Measurements from ENCODE around the gene FGF8. TPM values are rescaled to one million over a fixed set of nuclear protein-coding genes. Genes with fewer than 3 reads are reported as not detected.

The FGF8 gene
- total and polyA plus RNA-seq, 2 donors (not counting 3 experiments of a cell fraction or from before 2014, with no cell fraction given): 0.44 TPM; not detected in 1

- intact Hi-C loops (cut with micrococcal nuclease): no loop called here
- TF ChIP-seq EZH2 (IDR thresholded peaks at IDR 0.05; ENCODE audit: borderline replicate concordance, low read depth, low read length, severe bottlenecking) (no peak), POLR2AphosphoS5 (IDR thresholded peaks at IDR 0.05; ENCODE audit: insufficient read depth, low read depth, low read length) (no peak), CTCF (IDR thresholded peaks at IDR 0.05; ENCODE audit: extremely low read depth in 1 of 2, insufficient read depth in 1 of 2, low read depth in 1 of 2, low read length in 2 of 2) (no peak), FOS (IDR thresholded peaks at IDR 0.05; ENCODE audit: borderline replicate concordance, insufficient read depth, low read length) (no peak), POLR2A (IDR thresholded peaks at IDR 0.05; ENCODE audit: low read depth, low read length) (no peak), GATA2 (IDR thresholded peaks at IDR 0.05; ENCODE audit: insufficient read depth, insufficient read length, low read depth, low read length) (no peak), JUN (IDR thresholded peaks at IDR 0.05; ENCODE audit: borderline replicate concordance, insufficient read depth, insufficient read length, low read depth) (no peak), MAX (IDR thresholded peaks at IDR 0.05; ENCODE audit: insufficient read depth, insufficient read length) (no peak), MYC (IDR thresholded peaks at IDR 0.05; ENCODE audit: low read depth, low read length) (no peak)
- peaks cover 45% of the 10 kb centered on the region for H3K79me2 ChIP-seq (ENCODE audit: control insufficient read depth, insufficient read depth, low read length)
- H3K4me1 ChIP-seq (ENCODE audit: control insufficient read depth, extremely low read depth, insufficient read depth, low read length): no peaks in the 10 kb centered on the region
- peaks cover 2% of the 10 kb centered on the region for H3K9me1 ChIP-seq (replicated peaks; ENCODE audit: control insufficient read depth, extremely low read depth, insufficient read depth, low read length)
- H3K4me3 ChIP-seq (replicated peaks in 1 of 3; ENCODE audit: insufficient read depth in 1 of 3, low read depth in 1 of 3, low read length in 3 of 3): no peak overlapping the region
- no peak overlapping the region for H3K27ac ChIP-seq (ENCODE audit: insufficient read depth, low read depth, low read length)
- H3K36me3 ChIP-seq (ENCODE audit: control insufficient read depth in 2 of 2, extremely low read depth in 1 of 2, insufficient read depth in 2 of 2, low read length in 2 of 2): peaks cover 29 to 33% of the 10 kb centered on the region in 2 experiments
- no peaks in the 10 kb centered on the region for H4K20me1 ChIP-seq (replicated peaks; ENCODE audit: control insufficient read depth, extremely low read depth, insufficient read depth, low read length)
- H3K9ac ChIP-seq (replicated peaks; ENCODE audit: extremely low read depth, insufficient read depth, low read length): no peak overlapping the region
- H3K4me2 ChIP-seq (ENCODE audit: insufficient read depth, low read length): no peak overlapping the region
- no peaks in the 10 kb centered on the region for H3K9me3 ChIP-seq (replicated peaks; ENCODE audit: control insufficient read depth, insufficient read depth, low read length)
- CTCF ChIA-PET: interaction anchor here (1.2 kb wide), 1 partner anchor 9 kb away, joined by 3 read pairs; no protein-coding TSS in a partner anchor
- DNase-seq (ENCODE audit: low read depth, low spot score) (no peak), FAIRE-seq (no peak)
- POLR2A ChIA-PET: interaction anchor here (0.7 kb wide), 1 partner anchor 11 kb away, joined by 5 read pairs; no protein-coding TSS in a partner anchor
- H2AFZ ChIP-seq (ENCODE audit: low read depth, low read length): no peak overlapping the region
- H3K27me3 ChIP-seq (ENCODE audit: control insufficient read depth in 2 of 2, insufficient read depth in 2 of 2, low read length in 2 of 2): no peaks in the 10 kb centered on the region
- dilution Hi-C loops (cut with MboI; ENCODE audit: extremely low pct_ligation_motif_present, low sequenced_read_pairs): no loop called here
- BruUV-seq (replicated peaks): no TSS peak
Observed at GRCh38 chr10:101803511-101803910, 27.6 kb upstream of the FGF8 start.

Data from endothelial cell of umbilical vein (primary cell).